ENCODE measurements around the gene NAA15. TPM values are rescaled to one million over a fixed set of nuclear protein-coding genes. Genes with fewer than 3 reads are reported as not detected.

The NAA15 gene
- total and polyA plus RNA-seq, 2 of the 8 experiments (the other 6 are each of a cell fraction or from before 2014, with no cell fraction given): 9.7 to 124 TPM

DNA sequence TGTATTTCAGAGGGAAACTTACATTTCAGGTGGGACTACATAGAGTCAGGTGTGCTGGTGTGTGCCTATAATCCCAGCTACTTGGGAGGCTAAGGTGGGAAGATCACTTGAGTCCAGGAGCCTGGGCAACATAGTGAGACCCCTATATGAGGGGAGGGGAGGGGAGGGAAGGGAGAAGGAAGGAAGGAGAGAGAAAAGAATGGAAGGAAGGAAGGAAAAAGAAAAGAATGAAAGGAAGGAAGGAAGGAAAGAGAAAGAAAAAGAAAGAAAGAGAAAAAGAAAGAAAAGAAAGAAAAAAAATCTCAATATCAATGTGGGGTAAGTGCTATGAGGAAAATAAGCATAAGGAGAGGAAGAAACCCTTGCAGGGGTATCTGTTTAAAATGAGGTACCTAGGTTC lies 109.0 kb downstream of the NAA15 start:
- no peak overlapping the region for H4K5ac ChIP-seq (ENCODE audit: insufficient read length, low read depth, low read length)
- TF ChIP-seq CTBP2 (IDR thresholded peaks at IDR 0.05; ENCODE audit: borderline replicate concordance, insufficient read depth, insufficient read length, low read length) (no peak), SAP30 (IDR thresholded peaks at IDR 0.05; ENCODE audit: insufficient read depth, insufficient replicate concordance, low read length) (no peak)
- FAIRE-seq (no peak), DNase-seq (ENCODE audit: low read depth in 1 of 2, low spot score in 2 of 2) (no peak)
- H3K79me2 ChIP-seq (ENCODE audit: control insufficient read depth in 1 of 2, insufficient read depth in 2 of 2, low read length in 2 of 2): no peaks in the 10 kb centered on the region
- H3K23ac ChIP-seq (ENCODE audit: insufficient read length): no peak overlapping the region
- H2AFZ ChIP-seq (ENCODE audit: low read length): no peak overlapping the region
- POLR2A ChIA-PET (ENCODE audit: partially characterized antibody): interaction anchor here (0.6 to 1.3 kb wide), 3 partner anchors 9 to 47 kb away, joined by 3 to 4 read pairs (median 3); no protein-coding TSS in a partner anchor
- no peaks in the 10 kb centered on the region for H3K79me1 ChIP-seq (ENCODE audit: low read depth, low read length)
- no peak overlapping the region for H4K8ac ChIP-seq (ENCODE audit: extremely low read depth, insufficient read depth, low read length)
- H3K4ac ChIP-seq (replicated peaks; ENCODE audit: insufficient read length, low read depth, low read length): no peak overlapping the region
- no peak overlapping the region for H2BK5ac ChIP-seq (ENCODE audit: low read depth, low read length)
- H4K20me1 ChIP-seq (replicated peaks in 1 of 2; ENCODE audit: control insufficient read depth in 1 of 2, insufficient read depth in 2 of 2, low read length in 2 of 2): no peaks in the 10 kb centered on the region
- no peak overlapping the region for H3K9ac ChIP-seq (replicated peaks in 1 of 4; ENCODE audit: extremely low read depth in 1 of 4, low read depth in 3 of 4, low read length in 3 of 4)
- peaks cover 0 to 4% of the 10 kb centered on the region in 2 experiments; a peak in 1 of 4 replicates for H3K9me3 ChIP-seq (ENCODE audit: insufficient read depth in 2 of 2, low read depth in 1 of 2, low read length in 1 of 2)
- CTCF ChIA-PET (ENCODE audit: partially characterized antibody): no interaction called here
- no peak overlapping the region for H2AK5ac ChIP-seq (ENCODE audit: low read depth, low read length)
- H2BK120ac ChIP-seq (replicated peaks; ENCODE audit: low read depth, low read length): no peak overlapping the region
- H3K27me3 ChIP-seq (replicated peaks in 1 of 4; ENCODE audit: control insufficient read depth in 3 of 4, extremely low read depth in 1 of 4, insufficient read depth in 3 of 4, low read length in 3 of 4): no peaks in the 10 kb centered on the region
- no peak overlapping the region for H2BK12ac ChIP-seq (ENCODE audit: low read depth, low read length)
- no peaks in the 10 kb centered on the region for H3K36me3 ChIP-seq (ENCODE audit: control insufficient read depth in 2 of 4, insufficient read depth in 4 of 4, low read length in 3 of 4)
- no peak overlapping the region for H3K18ac ChIP-seq (ENCODE audit: extremely low read depth, low read length)
- no peaks in the 10 kb centered on the region for H3K4me1 ChIP-seq (replicated peaks in 1 of 4; ENCODE audit: control insufficient read depth in 3 of 4, insufficient read depth in 4 of 4, low read length in 3 of 4)
- H4K91ac ChIP-seq (replicated peaks; ENCODE audit: insufficient read length, low read length): no peak overlapping the region
- no peak overlapping the region for H3K27ac ChIP-seq (ENCODE audit: low read depth, low read length)
- H3K23me2 ChIP-seq (ENCODE audit: low read depth, low read length): 0 out of 2 replicates have a peak, but pooled peaks cover 2% of the 10 kb centered on the region
- H3K4me3 ChIP-seq (ENCODE audit: extremely low read depth in 1 of 4, insufficient read depth in 2 of 4, low read depth in 3 of 4, low read length in 4 of 4): no peak overlapping the region
- no peak overlapping the region for H3K56ac ChIP-seq (replicated peaks; ENCODE audit: insufficient read length, low read depth, low read length)
- no peak overlapping the region for H2BK15ac ChIP-seq (ENCODE audit: low read length)
- no peak overlapping the region for H2BK20ac ChIP-seq (ENCODE audit: low read length)
- H3K4me2 ChIP-seq (ENCODE audit: insufficient read depth in 1 of 2, low read depth in 2 of 2, low read length in 2 of 2): no peak overlapping the region
- H3K14ac ChIP-seq (ENCODE audit: insufficient read length): no peak overlapping the region

Data from H1 (cell line).